GM19324 (cell line): ENCODE data around the gene PRIM2.
"Not testable (repeated sequence)": the region's sequence is repeated elsewhere in the genome, so short reads cannot be mapped to it uniquely, and the experiment has no call there.

ENCODE experiments used
- ATAC-seq: cut with Tn5 transposase; IDR thresholded peaks from one replicate; pipeline ENCODE4 v1.9.1; 2021; ENCODE audit warnings: mild to moderate bottlenecking, moderate library complexity; ENCODE audit not compliant: unreplicated experiment, low FRiP score

PRIM2 gene

DNA sequence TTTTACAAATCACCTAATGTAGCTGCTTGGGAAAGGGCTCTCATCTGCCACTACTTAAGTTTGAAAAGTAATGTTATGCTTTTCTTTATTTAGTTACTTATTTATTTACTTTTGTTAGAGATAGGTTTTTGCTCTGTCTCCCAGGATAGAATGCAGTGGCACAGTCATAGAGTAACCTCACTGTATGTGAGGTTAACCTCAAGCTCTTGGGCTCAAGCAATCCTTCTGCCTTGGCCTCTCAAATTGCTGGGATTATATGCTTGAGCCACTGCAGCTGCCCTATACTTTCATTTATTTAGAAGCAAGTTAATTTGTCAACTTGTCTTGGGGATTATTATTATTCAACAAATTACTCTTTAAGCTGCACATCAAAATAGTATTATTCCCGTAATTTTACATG, 255.4 kb downstream of the PRIM2 start:
- ATAC-seq, result not testable (repeated sequence)

DNA sequence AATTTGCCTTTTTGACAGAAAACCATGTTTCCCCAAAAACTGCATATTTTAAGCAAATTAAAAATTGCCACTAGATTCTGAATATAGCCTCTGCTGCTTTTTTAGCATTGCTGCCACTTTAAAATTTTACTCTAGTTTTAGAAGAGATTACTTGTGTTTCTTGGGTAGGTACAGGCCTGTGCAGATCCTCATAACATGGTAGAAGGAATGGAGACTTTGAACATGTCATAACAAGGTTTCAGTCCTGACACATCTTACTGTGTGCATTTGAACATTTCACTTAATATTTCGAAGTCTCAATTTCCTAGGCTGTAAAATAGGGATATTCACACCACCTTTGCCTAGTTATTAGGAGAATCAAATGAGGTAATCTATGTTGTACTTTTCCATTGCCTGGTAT, 259.6 kb downstream of the PRIM2 start:
- not testable (repeated sequence) for ATAC-seq

- ATAC-seq, result not testable (repeated sequence)
Observed at GRCh38 chr6:57579489-57579888, 262.1 kb downstream of the PRIM2 start.

DNA sequence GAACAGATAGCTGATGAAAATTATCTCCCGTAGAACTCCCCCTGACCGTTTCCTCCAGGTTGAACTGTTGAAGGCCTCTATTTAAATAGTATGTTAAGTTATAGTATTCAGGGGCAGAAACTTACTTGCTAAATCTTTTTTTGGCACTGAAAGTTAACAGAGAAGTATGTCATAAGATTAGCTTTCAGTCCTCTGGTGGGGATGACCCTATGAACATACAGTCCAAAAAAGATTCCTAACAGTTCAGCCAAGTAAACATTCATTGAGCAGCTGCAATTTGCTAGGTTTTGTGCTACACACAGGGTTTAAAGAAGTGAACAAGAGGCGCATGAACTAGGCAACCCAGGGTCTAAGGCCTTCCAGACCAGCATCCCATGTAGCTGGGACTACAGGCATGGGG, 264.2 kb downstream of the PRIM2 start:
- not testable (repeated sequence) for ATAC-seq

DNA sequence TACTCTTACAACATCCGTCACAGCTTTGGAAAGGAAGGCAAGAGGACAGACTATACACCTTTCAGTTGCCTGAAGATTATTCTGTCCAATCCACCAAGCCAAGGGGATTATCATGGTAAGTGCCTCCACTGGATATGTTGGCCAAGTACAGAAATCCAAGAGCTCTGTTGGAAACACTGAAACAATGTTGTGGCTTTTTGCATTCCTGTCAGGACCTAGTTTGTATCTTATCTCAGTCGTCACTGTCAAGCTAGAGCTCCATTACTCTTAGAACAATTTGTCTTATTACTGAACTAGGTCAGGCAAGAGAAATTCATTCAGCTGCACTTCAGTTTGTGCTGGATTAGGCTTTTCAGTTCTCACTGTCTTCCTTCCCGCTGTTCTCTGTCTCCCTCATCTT, 283.7 kb downstream of the PRIM2 start:
- ATAC-seq, result not testable (repeated sequence)

DNA sequence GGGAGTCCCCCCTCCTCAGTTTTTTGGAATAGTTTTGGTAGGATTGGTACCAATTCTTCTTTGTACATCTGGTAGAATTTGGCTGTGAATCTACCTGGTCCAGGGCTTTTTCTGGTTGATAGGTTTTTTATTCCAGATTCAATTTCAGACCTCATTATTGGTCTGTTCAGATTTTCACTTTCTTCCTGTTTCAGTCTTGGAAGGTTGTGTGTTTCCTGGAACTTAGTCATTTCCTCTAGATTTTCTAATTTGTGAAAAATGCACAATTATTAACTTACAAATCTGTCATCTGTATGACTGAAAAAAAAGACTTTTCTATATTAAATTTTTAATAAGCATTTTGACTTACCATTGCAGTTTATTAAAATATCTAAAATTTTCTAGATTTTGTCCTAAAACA, 287.9 kb downstream of the PRIM2 start:
- ATAC-seq, result not testable (repeated sequence)

DNA sequence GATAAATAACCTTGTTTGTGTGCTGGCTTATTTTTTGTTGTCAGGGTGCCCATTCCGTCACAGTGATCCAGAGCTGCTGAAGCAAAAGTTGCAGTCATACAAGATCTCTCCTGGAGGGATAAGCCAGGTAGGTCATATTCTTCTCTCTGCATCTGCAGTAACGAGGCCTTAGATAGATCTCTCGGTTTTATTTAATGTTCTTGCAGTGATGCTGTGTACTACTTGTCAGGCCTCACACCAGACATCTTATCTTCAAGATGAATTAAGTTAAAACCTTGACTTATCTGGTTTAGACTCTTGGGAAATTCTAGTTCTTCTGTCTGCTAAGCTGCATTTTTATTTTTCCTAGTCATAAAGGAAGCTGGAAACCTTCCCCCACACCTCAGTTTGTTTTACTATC, 288.9 kb downstream of the PRIM2 start:
- not testable (repeated sequence) for ATAC-seq

DNA sequence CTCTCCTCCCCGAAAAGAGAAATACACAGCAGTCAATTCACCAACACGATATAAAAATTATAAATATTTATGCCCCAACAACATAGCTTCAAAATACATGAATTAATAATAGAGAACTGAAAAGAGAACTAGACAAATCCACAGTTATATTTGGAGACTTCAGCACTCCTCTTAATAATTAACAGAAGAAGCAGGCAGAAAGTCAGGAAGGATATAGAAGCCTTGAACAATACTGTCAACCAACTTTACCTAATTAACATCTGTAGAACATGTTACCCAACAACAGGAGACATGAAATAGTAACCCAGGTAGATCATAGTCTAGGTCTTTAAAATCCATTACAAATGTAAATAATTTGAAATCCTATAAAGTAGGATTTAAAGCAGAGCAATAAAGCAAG, 293.2 kb downstream of the PRIM2 start:
- ATAC-seq, result not testable (repeated sequence)

GRCh38 chr6:57618959-57619358, 301.5 kb downstream of the PRIM2 start:
- ATAC-seq, result not testable (repeated sequence)

- ATAC-seq, result not testable (repeated sequence)
Observed at GRCh38 chr6:57631773-57632172, 314.3 kb downstream of the PRIM2 start.

- not testable (repeated sequence) for ATAC-seq
Observed at GRCh38 chr6:57658526-57658925, 341.1 kb downstream of the PRIM2 start.

GRCh38 chr6:57659794-57660193, 342.4 kb downstream of the PRIM2 start:
- not testable (repeated sequence) for ATAC-seq

DNA sequence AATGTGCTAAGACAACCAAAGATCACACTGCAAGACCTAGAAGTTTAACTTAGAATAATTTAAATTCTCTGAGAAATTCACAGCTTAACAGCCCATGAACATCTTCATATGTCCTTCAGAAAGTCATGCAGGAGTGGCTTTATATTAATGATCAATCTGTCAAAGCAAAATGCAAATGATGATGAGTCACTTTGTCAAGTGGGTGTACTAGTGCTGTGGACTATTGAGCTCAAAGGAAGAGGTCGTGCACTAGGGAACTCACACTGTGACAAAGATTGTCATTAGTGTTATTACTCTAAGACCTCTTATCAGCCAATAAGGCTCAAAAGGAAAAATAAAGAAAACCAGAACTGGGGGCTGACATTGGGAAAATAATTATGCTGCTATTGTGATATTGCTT, 343.5 kb downstream of the PRIM2 start:
- ATAC-seq, result not testable (repeated sequence)

DNA sequence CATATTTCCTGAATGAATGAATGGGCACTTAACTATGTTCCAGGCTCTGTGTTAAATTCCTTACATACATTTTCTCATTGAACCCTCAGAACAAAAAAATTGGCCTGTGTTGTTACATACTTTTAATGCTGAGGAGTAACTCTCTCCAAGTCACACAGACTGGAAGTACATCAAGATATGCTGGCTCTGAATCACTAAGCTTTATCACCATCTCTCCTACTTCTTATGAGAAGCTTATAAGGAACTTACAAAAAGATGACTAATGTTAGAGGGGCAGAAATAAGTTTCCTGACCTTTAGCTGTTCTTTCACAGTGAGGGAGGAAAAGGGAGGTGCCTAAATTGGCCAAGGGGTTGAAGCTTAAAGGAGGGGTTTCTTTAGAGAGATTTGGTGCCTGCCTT, 350.7 kb downstream of the PRIM2 start:
- ATAC-seq, result not testable (repeated sequence)

- not testable (repeated sequence) for ATAC-seq
Observed at GRCh38 chr6:57671237-57671636, 353.8 kb downstream of the PRIM2 start.

DNA sequence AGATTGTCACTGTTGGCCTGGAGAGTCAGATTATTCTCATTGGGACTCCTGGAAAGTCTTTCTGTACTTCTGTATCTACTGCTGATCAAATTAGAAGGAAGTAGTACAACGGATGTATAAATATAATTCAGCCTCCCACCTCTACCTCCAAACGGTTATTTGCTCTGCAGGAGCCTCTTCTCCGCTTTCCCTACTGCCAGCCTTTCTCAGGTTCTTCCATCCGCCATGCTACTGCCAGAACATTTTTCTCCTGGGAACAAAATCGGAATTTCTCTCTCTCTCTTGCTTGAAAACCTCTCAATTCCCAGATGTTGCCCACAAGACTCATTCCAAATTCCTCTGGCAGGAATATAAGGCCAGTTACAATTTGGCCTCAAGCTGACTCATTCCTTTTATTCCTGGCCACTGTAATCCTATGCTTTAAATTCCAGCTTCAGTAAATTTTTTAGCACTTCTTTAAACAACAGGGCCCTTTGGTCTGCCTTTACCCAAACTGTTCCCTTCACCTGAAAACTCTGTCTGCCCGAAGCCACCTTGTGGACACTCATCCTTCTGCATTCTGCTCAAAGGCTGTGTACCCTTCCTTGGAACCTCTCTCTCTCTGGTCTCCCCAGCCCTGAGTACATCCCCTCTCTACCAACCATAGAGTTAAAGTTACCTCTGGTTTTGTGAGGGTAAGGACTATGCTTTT, 354.7 kb downstream of the PRIM2 start:
- not testable (repeated sequence) for ATAC-seq

DNA sequence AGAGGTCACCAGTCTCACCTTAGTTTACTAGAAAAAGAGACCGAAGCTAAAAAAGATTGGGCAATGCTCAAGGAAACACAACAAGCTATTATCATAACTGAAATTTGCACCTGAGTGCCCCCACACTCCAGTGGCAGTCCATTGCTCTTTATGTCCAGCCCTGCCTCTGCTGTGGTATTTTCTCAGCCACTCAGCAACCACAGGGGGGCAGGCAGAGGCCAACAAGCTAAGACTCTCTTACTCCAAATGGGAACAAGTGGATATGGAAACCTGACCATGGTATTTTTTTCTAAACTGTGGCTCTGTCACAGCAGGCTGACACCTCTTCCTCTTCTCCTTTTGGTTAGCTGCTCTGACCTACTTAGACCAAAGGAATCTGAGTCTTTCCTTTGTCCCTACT, 355.9 kb downstream of the PRIM2 start:
- not testable (repeated sequence) for ATAC-seq

DNA sequence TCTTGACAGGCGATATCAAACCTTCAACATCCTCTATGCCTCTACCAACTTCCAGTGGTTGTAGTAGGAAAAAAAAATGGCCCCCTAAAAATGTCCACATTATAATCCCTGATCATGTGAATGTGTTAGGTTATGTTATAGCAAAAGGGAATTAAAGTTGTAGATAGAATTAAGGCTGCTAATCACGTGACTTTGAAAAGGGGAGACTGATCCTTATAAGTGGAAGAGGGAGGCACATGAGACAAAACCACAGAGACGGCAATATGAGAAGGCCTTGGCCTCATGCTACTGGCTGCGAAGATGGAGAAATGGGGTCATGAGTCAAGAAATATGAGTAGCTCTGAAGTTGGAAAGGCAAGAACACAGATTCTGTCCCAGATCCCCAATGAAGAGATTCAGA, 358.0 kb downstream of the PRIM2 start:
- not testable (repeated sequence) for ATAC-seq

DNA sequence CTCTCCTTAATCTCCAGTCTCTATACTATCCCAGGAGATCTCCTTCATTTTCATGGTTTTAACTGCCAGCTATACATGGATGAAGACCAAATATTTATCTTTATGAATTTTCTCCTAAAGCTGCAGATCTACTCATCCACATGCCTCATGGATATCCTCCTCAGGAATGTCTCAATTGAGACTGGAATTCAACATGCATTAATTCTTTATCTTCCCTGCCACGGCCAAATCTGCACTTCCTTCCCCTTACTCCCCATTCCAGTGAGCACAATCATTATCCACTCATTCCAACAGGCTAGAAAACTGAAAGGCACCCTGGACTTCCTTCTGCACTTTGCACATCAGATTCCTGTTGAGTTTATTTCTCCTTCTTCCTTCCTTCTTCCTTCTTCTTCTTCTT, 379.0 kb downstream of the PRIM2 start:
- not testable (repeated sequence) for ATAC-seq
